CD14-positive monocyte (primary cell): Measurements from ENCODE around the gene BOLA1. TPM values are rescaled to one million over a fixed set of nuclear protein-coding genes. Genes with fewer than 3 reads are reported as not detected.
A peak's percentile ranks its signal among the peaks of the same experiment; 100 is the strongest.

Experiments
- DNase-seq, 3 donors: peaks; one replicate each; pipeline ENCODE4 v3.0.0-alpha.2; 2011 to 2022
- H2AFZ ChIP-seq: 2 replicates; pipeline ENCODE4 v1.6.0; 2012; ENCODE audit warnings: mild to moderate bottlenecking, low read depth, low read length, inconsistent platforms; ENCODE audit not compliant: insufficient read depth, poor library complexity, severe bottlenecking
- H3K27ac ChIP-seq, 2 donors: 1 replicate in 1 of 2; 2 replicates in 1 of 2; pipeline ENCODE4 v1.5.1; 2012 to 2013; ENCODE audit warnings: low read length in 2 of 2, control low read depth in 1 of 2, inconsistent platforms in 1 of 2, low read depth in 1 of 2, mild to moderate bottlenecking in 1 of 2
- H3K27me3 ChIP-seq, 2 donors: one replicate each; pipeline versions ENCODE4 v1.6.0 to v1.6.1; 2011 to 2013; ENCODE audit warnings: low read length in 2 of 2; ENCODE audit not compliant: control insufficient read depth in 2 of 2, insufficient read depth in 2 of 2
- H3K36me3 ChIP-seq, 2 donors: replicated peaks in 1 of 2; 1 replicate in 1 of 2; 2 replicates in 1 of 2; pipeline versions ENCODE4 v1.5.1 to v1.6.1; 2012 to 2013; ENCODE audit warnings: low read length in 2 of 2, control low read depth in 1 of 2, inconsistent platforms in 1 of 2, mild to moderate bottlenecking in 1 of 2; ENCODE audit not compliant: insufficient read depth in 2 of 2, control insufficient read depth in 1 of 2
- H3K4me1 ChIP-seq, 2 donors: 1 replicate in 1 of 2; 2 replicates in 1 of 2; pipeline versions ENCODE4 v1.5.1 to v1.6.1; 2012 to 2013; ENCODE audit warnings: low read length in 2 of 2, control low read depth in 1 of 2, inconsistent platforms in 1 of 2, mild to moderate bottlenecking in 1 of 2, moderate library complexity in 1 of 2; ENCODE audit not compliant: insufficient read depth in 2 of 2, control insufficient read depth in 1 of 2
- H3K4me2 ChIP-seq: replicated peaks from 2 replicates; pipeline ENCODE3; 2012; ENCODE audit warnings: low read length, moderate library complexity, mild to moderate bottlenecking; ENCODE audit not compliant: poor library complexity, severe bottlenecking; ENCODE audit errors: extremely low read depth
- H3K4me3 ChIP-seq, 3 experiments: fragments of 200-600 bp in 1 of 3; sonication (generic) in 1 of 3; replicated peaks in 1 of 3; 1 replicate in 2 of 3; 2 replicates in 1 of 3; pipeline ENCODE4 v1.5.1; 2011 to 2013; ENCODE audit warnings: low read length in 3 of 3, mild to moderate bottlenecking in 3 of 3, control low read depth in 2 of 3, low read depth in 2 of 3, inconsistent platforms in 1 of 3, moderate library complexity in 1 of 3
- H3K79me2 ChIP-seq: 2 replicates; pipeline ENCODE4 v1.6.0; 2012; ENCODE audit warnings: mild to moderate bottlenecking, control low read depth, inconsistent platforms, low read length, moderate library complexity; ENCODE audit not compliant: insufficient read depth
- H3K9ac ChIP-seq: 2 replicates; pipeline ENCODE4 v1.6.0; 2017; ENCODE audit warnings: low read length, mild to moderate bottlenecking; ENCODE audit not compliant: insufficient read depth, poor library complexity, severe bottlenecking
- H3K9me3 ChIP-seq, 2 donors: replicated peaks in 1 of 2; 1 replicate in 1 of 2; 2 replicates in 1 of 2; pipeline versions ENCODE4 v1.5.1 to v1.6.1; 2012 to 2013; ENCODE audit warnings: low read length in 2 of 2, control low read depth in 1 of 2; ENCODE audit not compliant: control insufficient read depth in 1 of 2, insufficient read depth in 1 of 2
- H4K20me1 ChIP-seq: 2 replicates; pipeline ENCODE4 v1.6.0; 2012; ENCODE audit warnings: mild to moderate bottlenecking, low read length, control low read depth, moderate library complexity; ENCODE audit not compliant: insufficient read depth
- H3K27ac Mint-ChIP-seq, 7 donors: one replicate each; pipeline ENCODE4 v1.8.0; 2020; ENCODE audit warnings: mild to moderate bottlenecking in 7 of 7, mixed read lengths in 7 of 7, moderate library complexity in 6 of 7, inconsistent platforms in 2 of 7
- H3K27me3 Mint-ChIP-seq, 3 donors: one replicate each; pipeline ENCODE4 v1.8.0; 2021 to 2022; ENCODE audit warnings: low read depth in 3 of 3, mild to moderate bottlenecking in 3 of 3, mixed read lengths in 3 of 3, moderate library complexity in 3 of 3, inconsistent platforms in 1 of 3
- H3K36me3 Mint-ChIP-seq, 2 donors: one replicate each; pipeline ENCODE4 v1.8.0; 2020; ENCODE audit warnings: mixed read lengths in 2 of 2, inconsistent platforms in 1 of 2, mild to moderate bottlenecking in 1 of 2
- H3K4me1 Mint-ChIP-seq: one replicate; pipeline ENCODE4 v1.8.0; 2020; ENCODE audit warnings: mild to moderate bottlenecking, mixed read lengths
- H3K4me3 Mint-ChIP-seq, 2 donors: one replicate each; pipeline ENCODE4 v1.8.0; 2020; ENCODE audit warnings: mild to moderate bottlenecking in 2 of 2, mixed read lengths in 2 of 2, moderate library complexity in 1 of 2
- H3K9me3 Mint-ChIP-seq, 7 donors: one replicate each; pipeline ENCODE4 v1.8.0; 2020 to 2022; ENCODE audit warnings: mixed read lengths in 7 of 7, mild to moderate bottlenecking in 6 of 7, moderate library complexity in 6 of 7, inconsistent platforms in 2 of 7
- CTCF ChIP-seq: fragments of 200-600 bp; IDR thresholded peaks from one replicate; pipeline ENCODE4 v1.8.0; 2022; ENCODE audit warnings: antibody characterized with exemption, mild to moderate bottlenecking
- WGBS: methylation state at CpG from one replicate; pipeline ENCODE4 v1.1.5; 2013; ENCODE audit warnings: missing lambda C conversion rate; ENCODE audit not compliant: insufficient coverage; 5-methylcytosine and 5-hydroxymethylcytosine counted together
- intact Hi-C, 2 donors: fragments of 100-400 bp; cut with micrococcal nuclease; formaldehyde crosslinking; loops; one replicate each; pipeline versions ENCODE4 v1.15.0 to v1.15.1; 2023
- polyA plus RNA-seq, 3 donors: library from polyadenylated mRNA; depleted of rRNA in 1 of 3; unstranded in 2 of 3; stranded (reverse) in 1 of 3; fragments of 300-500 nt in 2 of 3; fragments of >200 nt in 1 of 3; fragmentation: Illumina TruSeq in 2 of 3; gene quantifications; 1 replicate in 2 of 3; 2 replicates in 1 of 3; pipeline ENCODE4 v1.2.3, GENCODE V29; 2012 to 2021

BOLA1 gene
- polyA plus RNA-seq, 3 donors, result 5.1 to 17.8 (median 17.6) TPM

GRCh38 chr1:149877211-149877946, 22.0 kb upstream of the BOLA1 start:
- no peak overlapping the region for H3K4me3 Mint-ChIP-seq
- H3K9ac ChIP-seq, result no peak overlapping the region
- WGBS, result 97% methylated on average over 7 of the region's 7 CpGs

GRCh38 chr1:149879556-149879955, 19.8 kb upstream of the BOLA1 start:
- Histone ChIP-seq H2AFZ (no peak overlapping the region), H3K9me3 (no peaks in the 10 kb centered on the region), H3K4me1 (peaks cover 6 to 12% of the 10 kb centered on the region in 2 donors), H3K9ac (no peak overlapping the region), H4K20me1 (peaks cover 28% of the 10 kb centered on the region), H3K79me2 (peaks cover 9% of the 10 kb centered on the region), H3K4me3 (no peak overlapping the region), H3K36me3 (no peaks in the 10 kb centered on the region), H3K27ac (no peak overlapping the region), H3K4me2 (no peak overlapping the region), H3K27me3 (no peaks in the 10 kb centered on the region)
- H3K4me1 Mint-ChIP-seq, result peaks cover 4% of the 10 kb centered on the region
- H3K27me3 Mint-ChIP-seq, result peaks cover 0 to 2% (median 0%) of the 10 kb centered on the region in 3 donors
- H3K27ac Mint-ChIP-seq, result no peak overlapping the region
- peaks cover 0 to 3% of the 10 kb centered on the region in 2 donors for H3K36me3 Mint-ChIP-seq
- H3K9me3 Mint-ChIP-seq, result no peaks in the 10 kb centered on the region
- no peak for DNase-seq
- intact Hi-C loops, result no loop called here
- no peak for TF ChIP-seq CTCF
- 92% methylated on average over 1 of the region's 1 CpG for WGBS
- no peak overlapping the region for H3K4me3 Mint-ChIP-seq

More at GRCh38 chr1:149877211-149877946, 22.0 kb upstream of the BOLA1 start:
- Mint-ChIP-seq H3K9me3 (no peaks in the 10 kb centered on the region), H3K27ac (peak overlapping the region in 1 of 7 donors; percentile 2), H3K4me1 (peaks cover 4% of the 10 kb centered on the region), H3K27me3 (peaks cover 0 to 2% (median 0%) of the 10 kb centered on the region in 3 donors), H3K36me3 (no peaks in the 10 kb centered on the region)
- intact Hi-C loops, result no loop called here
- Histone ChIP-seq H2AFZ (no peak overlapping the region), H3K4me3 (no peak overlapping the region), H3K4me1 (no peaks in the 10 kb centered on the region), H3K9me3 (no peaks in the 10 kb centered on the region), H3K79me2 (no peaks in the 10 kb centered on the region), H3K27me3 (no peaks in the 10 kb centered on the region), H3K4me2 (no peak overlapping the region), H4K20me1 (peaks cover 6% of the 10 kb centered on the region), H3K36me3 (no peaks in the 10 kb centered on the region), H3K27ac (no peak overlapping the region)
- no peak for TF ChIP-seq CTCF
- DNase-seq, result no peak
